Activated T-helper 17 cell treated with anti-CD3 and anti-CD28 coated beads, Interleukin-2, amount 50 U/mL, for 72 hours (primary cell): ENCODE data around the gene CCDC85A. TPM values are rescaled to one million over a fixed set of nuclear protein-coding genes. Genes with fewer than 3 reads are reported as not detected.

Source experiments
- ATAC-seq: fragments of 150-1000 bp; cut with Tn5 transposase; replicated peaks from 2 replicates; pipeline ENCODE4 v1.10.0; 2021; ENCODE audit warnings: mild to moderate bottlenecking, moderate library complexity
- H3K27ac Mint-ChIP-seq: one replicate; pipeline ENCODE4 v1.8.0; 2022; ENCODE audit warnings: mixed read lengths
- H3K27me3 Mint-ChIP-seq: one replicate; pipeline ENCODE4 v1.8.0; 2022; ENCODE audit warnings: mixed read lengths
- H3K36me3 Mint-ChIP-seq: one replicate; pipeline ENCODE4 v1.8.0; 2022; ENCODE audit warnings: low read depth, mild to moderate bottlenecking, mixed read lengths
- H3K4me1 Mint-ChIP-seq: one replicate; pipeline ENCODE4 v1.8.0; 2022; ENCODE audit warnings: mixed read lengths
- H3K4me3 Mint-ChIP-seq: one replicate; pipeline ENCODE4 v1.8.0; 2022; ENCODE audit warnings: mild to moderate bottlenecking, mixed read lengths
- H3K9me3 Mint-ChIP-seq: one replicate; pipeline ENCODE4 v1.8.0; 2022; ENCODE audit warnings: mixed read lengths
- total RNA-seq, 2 donors: library from RNA; stranded (reverse); gene quantifications; one replicate each; pipeline ENCODE4 v1.2.3, GENCODE V29; 2022

CCDC85A gene
- total RNA-seq, 2 donors from 2014 or later: not detected

DNA sequence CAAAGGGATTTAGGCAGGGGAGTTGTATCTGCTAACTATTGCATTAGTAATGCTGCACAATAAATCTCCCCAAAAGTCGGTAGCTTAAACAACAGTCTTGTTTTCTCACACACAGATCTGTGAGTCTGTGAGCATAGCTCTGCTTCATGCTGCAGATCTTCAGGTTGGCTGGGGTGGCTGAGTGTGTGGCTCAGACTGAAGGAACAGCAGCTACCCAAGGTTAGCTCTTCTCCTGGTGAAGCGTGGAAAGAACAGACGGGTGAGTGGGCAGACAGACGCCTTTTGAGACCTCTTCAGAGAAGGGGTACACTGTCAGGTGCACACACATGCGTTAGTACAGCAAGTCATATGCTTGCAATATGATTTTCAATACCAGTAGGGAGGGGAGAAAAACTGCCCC, 3.9 kb upstream of the CCDC85A start:
- Mint-ChIP-seq H3K9me3 (no peaks in the 10 kb centered on the region), H3K27me3 (peaks cover 34% of the 10 kb centered on the region), H3K4me3 (no peak overlapping the region), H3K4me1 (no peaks in the 10 kb centered on the region), H3K36me3 (no peaks in the 10 kb centered on the region), H3K27ac (no peak overlapping the region)
- no peak for ATAC-seq

DNA sequence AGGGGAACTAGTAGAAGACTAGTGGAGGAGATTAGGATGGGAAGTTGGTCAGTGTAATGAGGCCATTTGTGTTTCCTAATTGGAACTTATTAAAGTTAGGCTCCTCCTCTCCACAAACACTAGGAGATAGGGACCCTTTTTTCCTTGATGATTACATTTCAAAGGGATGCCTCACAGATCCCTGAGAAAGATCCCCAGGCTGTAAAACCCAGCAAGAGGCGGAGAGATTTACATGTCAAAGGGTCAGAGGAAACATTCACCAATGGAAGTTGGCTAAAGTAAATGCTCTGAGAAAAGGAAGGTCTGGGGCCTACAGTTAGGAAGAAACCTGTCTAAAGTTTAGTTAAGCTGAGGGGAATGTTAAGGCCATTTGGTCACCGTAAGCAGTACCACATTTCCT, 1.4 kb upstream of the CCDC85A start:
- Mint-ChIP-seq H3K9me3 (no peaks in the 10 kb centered on the region), H3K27me3 (peaks cover 55% of the 10 kb centered on the region), H3K27ac (no peak overlapping the region), H3K4me1 (no peaks in the 10 kb centered on the region), H3K36me3 (no peaks in the 10 kb centered on the region), H3K4me3 (no peak overlapping the region)
- ATAC-seq: no peak

DNA sequence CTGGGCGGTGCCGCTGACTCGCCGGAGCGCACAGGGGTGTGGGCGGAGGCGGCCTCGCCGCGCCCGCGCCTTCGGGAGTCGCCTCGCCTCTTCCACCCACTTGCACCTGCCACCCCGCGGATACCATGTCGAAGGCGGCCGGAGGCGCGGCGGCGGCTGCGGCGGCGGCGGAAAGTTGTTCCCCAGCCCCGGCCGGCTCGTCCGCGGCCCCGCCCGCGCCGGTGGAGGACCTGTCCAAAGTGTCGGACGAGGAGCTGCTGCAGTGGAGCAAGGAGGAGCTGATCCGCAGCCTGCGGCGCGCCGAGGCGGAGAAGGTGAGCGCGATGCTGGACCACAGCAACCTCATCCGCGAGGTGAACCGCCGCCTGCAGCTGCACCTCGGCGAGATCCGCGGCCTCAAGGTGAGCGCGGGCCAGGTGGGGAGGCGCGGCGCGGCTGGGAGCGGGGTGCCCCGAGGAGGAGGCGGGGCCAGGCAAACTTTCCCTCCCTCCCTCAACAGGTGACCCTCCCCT, 766 bp downstream of the CCDC85A start:
- peak overlapping the region; percentile 49 for H3K4me3 Mint-ChIP-seq
- H3K36me3 Mint-ChIP-seq: no peaks in the 10 kb centered on the region
- H3K9me3 Mint-ChIP-seq: no peaks in the 10 kb centered on the region
- H3K27me3 Mint-ChIP-seq: peaks cover 68% of the 10 kb centered on the region
- no peaks in the 10 kb centered on the region for H3K4me1 Mint-ChIP-seq
- no peak for ATAC-seq
- H3K27ac Mint-ChIP-seq: no peak overlapping the region

DNA sequence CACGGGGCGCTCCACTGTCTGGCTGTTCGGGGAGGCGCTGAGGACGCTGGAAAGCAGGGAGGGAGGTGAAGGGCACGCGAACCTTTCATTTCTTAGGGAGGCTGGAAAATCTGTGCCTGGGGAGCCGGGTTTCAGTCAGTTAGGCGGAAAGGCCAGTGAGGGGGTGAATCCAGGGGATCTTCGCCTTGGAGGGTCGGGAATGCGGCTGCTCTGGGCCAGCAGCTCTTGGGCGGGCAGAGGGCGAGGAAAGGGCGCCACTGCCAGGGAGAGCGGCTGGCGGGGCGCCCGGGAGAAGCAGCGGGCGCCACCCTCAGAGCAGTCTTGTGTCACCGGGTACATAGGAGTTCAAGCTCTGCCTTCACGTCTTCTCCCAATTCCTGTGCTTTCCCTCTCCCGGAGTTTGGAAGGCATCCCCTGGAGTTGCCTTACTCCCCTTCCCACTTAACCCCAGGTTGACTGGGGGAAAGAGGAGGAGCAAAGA, 1.4 kb downstream of the CCDC85A start:
- H3K4me3 Mint-ChIP-seq: peak overlapping the region; percentile 49
- H3K27ac Mint-ChIP-seq: no peak overlapping the region
- ATAC-seq: no peak
- no peaks in the 10 kb centered on the region for H3K36me3 Mint-ChIP-seq
- no peaks in the 10 kb centered on the region for H3K4me1 Mint-ChIP-seq
- peaks cover 65% of the 10 kb centered on the region for H3K27me3 Mint-ChIP-seq
- no peaks in the 10 kb centered on the region for H3K9me3 Mint-ChIP-seq

DNA sequence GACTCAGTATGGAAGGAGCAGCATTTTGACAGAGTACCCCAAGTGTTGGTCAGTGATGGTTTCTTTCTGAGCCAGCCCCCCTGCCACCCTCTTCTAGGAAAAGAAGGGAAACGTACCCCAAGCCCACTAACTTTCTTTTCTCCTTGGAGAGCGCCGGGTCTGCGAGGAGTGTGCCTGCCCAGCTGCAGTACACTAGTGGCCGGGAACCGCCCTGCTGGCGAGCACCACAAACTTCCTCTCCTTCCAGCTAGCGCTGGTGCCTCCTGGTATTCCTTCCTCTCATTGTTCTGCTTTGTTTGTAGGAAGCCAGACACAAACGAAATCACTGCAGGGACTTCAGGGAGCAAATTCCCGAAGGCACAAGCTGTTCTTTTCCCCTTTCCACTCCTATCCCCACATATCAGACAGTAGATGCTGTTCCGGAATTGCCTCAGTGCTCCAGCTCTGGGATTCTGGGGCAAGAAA, 1.8 kb downstream of the CCDC85A start:
- Mint-ChIP-seq H3K4me1 (no peaks in the 10 kb centered on the region), H3K27me3 (peaks cover 67% of the 10 kb centered on the region), H3K27ac (no peak overlapping the region), H3K9me3 (no peaks in the 10 kb centered on the region), H3K36me3 (no peaks in the 10 kb centered on the region), H3K4me3 (peak overlapping the region; percentile 49)
- ATAC-seq: no peak

DNA sequence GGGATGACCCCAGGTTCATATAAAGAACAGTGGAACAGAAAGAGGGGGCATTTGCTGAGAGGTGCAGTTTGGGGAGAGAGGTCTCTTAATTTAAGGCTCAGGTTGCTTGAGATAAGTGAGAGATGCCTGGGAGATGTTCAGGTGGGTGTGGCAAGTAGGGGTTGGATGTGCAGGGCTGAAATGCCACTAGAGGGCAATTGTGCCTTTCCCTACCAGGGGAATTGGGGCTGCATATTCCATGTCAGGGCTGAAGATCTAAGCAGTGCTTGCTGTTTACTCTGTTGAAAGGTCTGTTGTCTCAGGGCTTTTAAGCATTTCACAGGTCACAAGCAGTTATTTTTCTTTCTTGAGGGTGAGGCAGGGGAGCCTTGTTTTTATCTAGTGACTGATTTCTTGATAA, 7.8 kb downstream of the CCDC85A start:
- Mint-ChIP-seq H3K27me3 (peaks cover 39% of the 10 kb centered on the region), H3K9me3 (no peaks in the 10 kb centered on the region), H3K36me3 (no peaks in the 10 kb centered on the region), H3K27ac (no peak overlapping the region), H3K4me3 (no peak overlapping the region), H3K4me1 (no peaks in the 10 kb centered on the region)
- no peak for ATAC-seq

DNA sequence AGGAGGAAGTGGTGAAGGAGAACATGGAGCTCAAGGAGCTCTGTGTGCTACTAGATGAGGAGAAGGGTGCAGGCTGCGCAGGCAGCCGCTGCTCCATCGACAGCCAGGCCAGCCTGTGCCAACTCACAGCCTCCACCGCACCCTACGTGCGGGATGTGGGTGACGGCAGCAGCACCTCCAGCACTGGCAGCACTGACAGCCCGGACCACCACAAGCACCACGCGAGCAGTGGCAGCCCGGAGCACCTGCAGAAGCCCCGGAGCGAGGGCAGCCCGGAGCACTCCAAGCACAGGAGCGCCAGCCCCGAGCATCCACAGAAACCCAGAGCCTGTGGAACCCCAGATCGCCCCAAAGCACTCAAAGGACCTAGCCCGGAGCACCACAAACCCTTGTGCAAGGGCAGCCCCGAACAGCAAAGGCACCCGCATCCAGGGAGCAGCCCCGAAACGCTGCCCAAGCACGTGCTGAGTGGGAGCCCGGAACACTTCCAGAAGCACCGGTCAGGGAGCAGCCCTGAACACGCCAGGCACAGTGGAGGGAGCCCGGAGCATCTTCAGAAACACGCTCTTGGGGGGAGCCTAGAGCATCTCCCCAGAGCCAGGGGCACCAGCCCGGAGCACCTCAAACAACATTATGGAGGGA, 9.0 kb downstream of the CCDC85A start:
- no peaks in the 10 kb centered on the region for H3K4me1 Mint-ChIP-seq

DNA sequence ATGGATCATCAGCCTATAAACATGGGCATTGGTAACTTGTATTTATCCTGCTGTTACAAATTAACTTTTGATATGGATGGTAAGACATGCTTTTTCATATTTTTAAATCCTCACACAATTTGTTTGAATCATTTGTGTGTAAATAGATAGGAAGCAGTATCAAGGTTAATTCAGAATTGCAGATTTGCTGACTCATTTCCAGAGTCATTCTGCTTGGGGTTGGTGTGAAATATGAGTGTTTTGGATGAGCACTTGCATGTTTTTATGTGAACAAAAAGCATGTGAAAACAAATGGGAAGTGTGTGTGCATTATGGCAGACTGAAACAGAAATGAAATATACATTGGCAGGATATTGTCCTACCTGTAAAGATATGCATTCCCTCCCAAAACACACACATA, 11.8 kb downstream of the CCDC85A start:
- Mint-ChIP-seq H3K36me3 (no peaks in the 10 kb centered on the region), H3K4me3 (no peak overlapping the region), H3K27me3 (peaks cover 10% of the 10 kb centered on the region), H3K4me1 (no peaks in the 10 kb centered on the region), H3K9me3 (no peaks in the 10 kb centered on the region), H3K27ac (no peak overlapping the region)
- no peak for ATAC-seq

More for the DNA sequence above, 9.0 kb downstream of the CCDC85A start:
- Mint-ChIP-seq H3K4me3 (no peak overlapping the region), H3K27ac (no peak overlapping the region), H3K36me3 (no peaks in the 10 kb centered on the region), H3K27me3 (peaks cover 28% of the 10 kb centered on the region), H3K9me3 (no peaks in the 10 kb centered on the region)
- no peak for ATAC-seq

DNA sequence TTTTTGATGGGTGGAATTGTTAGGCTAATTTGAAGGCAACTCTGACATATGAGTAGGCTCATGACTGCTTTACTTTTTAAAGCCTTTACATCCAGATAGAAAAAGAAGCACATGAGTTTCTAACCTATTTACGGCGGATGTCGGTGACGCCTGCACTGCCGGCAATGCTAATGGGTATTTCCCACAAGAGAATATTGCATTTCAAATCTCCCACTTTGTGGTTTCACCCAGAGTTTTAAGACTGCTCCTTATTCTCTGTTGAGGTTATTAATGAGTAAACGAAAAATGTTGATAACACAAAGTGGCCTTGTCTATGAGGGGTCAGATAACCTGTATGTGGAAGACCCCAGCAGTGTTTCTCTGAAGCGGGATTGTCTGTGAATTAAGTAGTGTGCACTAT, 14.0 kb downstream of the CCDC85A start:
- Mint-ChIP-seq H3K27ac (no peak overlapping the region), H3K9me3 (no peaks in the 10 kb centered on the region), H3K4me1 (no peaks in the 10 kb centered on the region), H3K4me3 (no peak overlapping the region), H3K36me3 (no peaks in the 10 kb centered on the region), H3K27me3 (no peaks in the 10 kb centered on the region)
- no peak for ATAC-seq

DNA sequence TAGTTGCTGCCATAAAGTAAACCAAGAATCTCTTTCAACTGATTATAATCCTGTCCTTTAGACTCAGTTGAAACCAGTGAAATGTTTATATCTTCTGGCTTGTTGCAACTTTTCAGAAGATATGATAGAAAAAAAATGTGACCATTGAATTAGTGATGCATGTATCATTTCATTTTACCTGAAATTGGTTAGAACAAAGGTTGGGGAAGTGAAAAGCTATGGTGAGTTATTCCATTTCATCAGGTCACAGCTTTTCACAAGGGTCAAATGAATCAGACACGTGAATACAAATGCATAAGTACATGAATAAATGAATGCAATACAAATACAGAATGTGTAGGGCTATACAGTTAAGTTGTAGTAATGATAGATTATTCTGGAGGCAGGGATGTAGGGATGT, 15.1 kb downstream of the CCDC85A start:
- H3K9me3 Mint-ChIP-seq: no peaks in the 10 kb centered on the region
- H3K27ac Mint-ChIP-seq: no peak overlapping the region
- no peaks in the 10 kb centered on the region for H3K4me1 Mint-ChIP-seq
- no peak overlapping the region for H3K4me3 Mint-ChIP-seq
- no peak for ATAC-seq
- no peaks in the 10 kb centered on the region for H3K27me3 Mint-ChIP-seq
- H3K36me3 Mint-ChIP-seq: no peaks in the 10 kb centered on the region

DNA sequence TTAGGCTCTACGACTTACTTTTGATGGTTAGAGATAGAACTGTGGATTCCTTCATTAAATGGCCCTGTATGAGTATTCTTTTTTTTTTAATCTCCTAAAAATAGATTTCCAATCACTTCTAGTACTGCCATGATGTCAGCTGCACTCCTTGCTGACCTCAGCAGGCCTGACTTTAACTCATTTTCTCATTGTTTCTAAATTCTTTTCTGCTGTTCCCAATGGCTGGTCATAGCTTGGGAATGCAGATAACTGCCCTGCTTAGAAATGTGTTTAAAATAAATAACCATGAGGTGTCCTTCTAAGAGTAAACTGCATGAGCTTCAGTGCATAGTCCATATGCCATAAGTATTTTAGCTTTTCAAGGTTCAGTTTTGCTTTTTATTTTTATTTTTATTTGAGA, 15.7 kb downstream of the CCDC85A start:
- H3K27ac Mint-ChIP-seq: no peak overlapping the region
- no peaks in the 10 kb centered on the region for H3K9me3 Mint-ChIP-seq
- H3K36me3 Mint-ChIP-seq: no peaks in the 10 kb centered on the region
- H3K4me1 Mint-ChIP-seq: no peaks in the 10 kb centered on the region
- no peak for ATAC-seq
- H3K4me3 Mint-ChIP-seq: no peak overlapping the region
- H3K27me3 Mint-ChIP-seq: no peaks in the 10 kb centered on the region

DNA sequence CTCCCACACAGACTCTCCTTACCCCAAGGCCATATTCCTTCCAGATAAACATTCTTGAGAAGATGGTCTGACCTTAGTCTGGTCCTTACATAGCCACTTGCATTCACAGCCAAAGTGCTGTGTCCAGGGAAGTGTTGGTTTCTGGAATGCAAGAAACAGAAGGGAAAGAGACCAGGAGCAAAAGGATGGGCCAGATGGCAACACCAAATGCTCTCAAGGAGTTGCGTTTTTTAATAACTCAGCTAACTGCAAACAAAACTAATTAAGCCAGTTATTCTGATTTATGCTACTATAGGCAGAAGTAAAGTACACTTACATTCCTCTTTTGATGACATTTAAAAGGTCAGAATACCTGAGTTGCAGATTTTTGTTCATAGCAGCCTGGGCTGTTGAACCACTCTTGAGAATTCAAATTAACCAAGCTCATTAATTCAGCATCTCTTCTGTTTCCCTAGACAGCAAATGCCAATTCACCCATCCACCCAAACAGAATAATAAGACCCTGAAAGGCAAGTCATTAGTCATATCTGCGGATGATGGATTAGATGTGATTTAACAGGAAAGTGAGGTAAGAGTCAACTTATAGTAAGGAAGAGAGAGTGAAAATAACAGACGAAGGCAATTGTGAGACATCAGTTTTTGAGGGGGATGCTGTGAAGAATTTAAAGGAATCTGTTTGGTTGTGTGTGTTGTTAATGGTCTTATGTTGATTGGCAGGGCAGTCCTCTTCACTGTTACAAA, 18.8 kb downstream of the CCDC85A start:
- Mint-ChIP-seq H3K27me3 (no peaks in the 10 kb centered on the region), H3K4me3 (no peak overlapping the region), H3K27ac (no peak overlapping the region), H3K9me3 (no peaks in the 10 kb centered on the region), H3K36me3 (no peaks in the 10 kb centered on the region), H3K4me1 (no peaks in the 10 kb centered on the region)
- ATAC-seq: no peak

DNA sequence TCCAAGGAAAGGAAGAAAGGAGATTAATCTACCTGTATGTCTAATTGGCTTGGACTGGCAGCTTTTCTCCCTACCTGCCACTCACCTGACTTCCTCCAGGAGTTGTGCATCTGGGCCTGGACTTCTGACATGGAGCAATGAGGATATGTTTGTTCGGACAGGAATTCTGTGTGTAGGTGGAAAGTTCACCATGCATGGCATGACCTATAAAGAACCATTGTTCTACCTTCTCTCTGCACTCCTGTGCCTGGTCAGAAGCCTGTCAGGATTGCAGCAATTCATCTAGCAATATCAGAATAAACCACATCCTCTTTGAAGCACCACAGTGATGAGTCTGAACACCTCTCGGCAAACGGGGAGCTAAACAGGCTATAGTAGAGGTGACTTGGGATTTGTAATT, 20.8 kb downstream of the CCDC85A start:
- Mint-ChIP-seq H3K27me3 (no peaks in the 10 kb centered on the region), H3K4me3 (no peak overlapping the region), H3K4me1 (no peaks in the 10 kb centered on the region), H3K9me3 (no peaks in the 10 kb centered on the region), H3K27ac (no peak overlapping the region), H3K36me3 (no peaks in the 10 kb centered on the region)
- ATAC-seq: no peak

DNA sequence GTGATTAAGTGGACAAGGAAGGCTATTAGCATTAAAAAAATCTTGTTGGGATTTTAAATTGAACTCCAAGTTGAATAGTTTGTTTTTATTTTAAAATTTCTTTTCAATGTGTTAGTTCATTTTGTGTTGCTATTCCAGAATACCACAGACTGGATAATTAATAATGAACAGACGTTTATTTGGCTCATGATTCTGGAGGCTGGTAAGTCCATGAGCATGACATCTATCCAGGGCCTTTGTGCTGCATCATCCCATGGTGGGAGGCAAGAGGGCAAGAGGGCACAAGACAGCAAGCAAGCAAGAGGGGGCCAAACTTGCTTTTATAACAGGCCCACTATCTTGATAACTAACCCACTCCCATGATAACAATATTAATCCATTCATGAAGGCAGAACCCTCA, 22.5 kb downstream of the CCDC85A start:
- Mint-ChIP-seq H3K27me3 (no peaks in the 10 kb centered on the region), H3K4me3 (no peak overlapping the region), H3K4me1 (no peaks in the 10 kb centered on the region), H3K36me3 (no peaks in the 10 kb centered on the region), H3K27ac (no peak overlapping the region), H3K9me3 (no peaks in the 10 kb centered on the region)
- ATAC-seq: no peak

DNA sequence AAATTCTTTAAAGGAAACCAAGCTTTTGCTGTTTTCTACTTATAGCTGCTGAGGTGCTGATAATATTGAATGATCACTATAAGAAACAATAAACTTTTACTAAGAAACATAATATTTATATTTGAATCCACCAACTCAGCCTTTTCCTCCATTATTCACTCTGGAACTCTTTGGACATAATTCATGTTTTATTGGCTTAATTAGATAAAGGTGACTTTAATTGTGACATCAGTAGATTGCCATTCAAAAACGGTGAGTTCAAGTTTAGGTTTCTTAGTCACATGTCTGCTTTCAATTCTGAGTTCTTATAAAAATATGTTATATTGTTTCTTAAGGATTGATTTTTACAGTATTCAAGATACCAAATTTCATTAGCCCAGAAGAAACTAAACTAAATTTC, 24.0 kb downstream of the CCDC85A start:
- ATAC-seq: no peak
- no peak overlapping the region for H3K4me3 Mint-ChIP-seq
- H3K9me3 Mint-ChIP-seq: peaks cover 4% of the 10 kb centered on the region
- no peaks in the 10 kb centered on the region for H3K36me3 Mint-ChIP-seq
- H3K4me1 Mint-ChIP-seq: no peaks in the 10 kb centered on the region
- H3K27me3 Mint-ChIP-seq: no peaks in the 10 kb centered on the region
- H3K27ac Mint-ChIP-seq: no peak overlapping the region
